WTC11 (cell line): ENCODE data around the gene COG5. TPM values are rescaled to one million over a fixed set of nuclear protein-coding genes. Genes with fewer than 3 reads are reported as not detected.

Experiments used
- ATAC-seq: fragments of 200-7000 bp; cut with Tn5 transposase; 2 replicates; pipeline ENCODE4 v1.10.0; 2021; ENCODE audit warnings: mild to moderate bottlenecking, moderate library complexity
- CTCF ChIA-PET: fragments of 300-600 bp; sonication (Branson Sonifier 250); formaldehyde crosslinking; loops from one replicate; lab custom pipeline; 2021; ENCODE audit warnings: antibody characterized with exemption; lab: Charles Lee
- POLR2A ChIA-PET: fragments of 350-600 bp; sonication (Branson Sonifier 250); formaldehyde crosslinking; loops from one replicate; lab custom pipeline; 2021; ENCODE audit warnings: antibody characterized with exemption; lab: Charles Lee
- DNase-seq: peaks from one replicate; pipeline ENCODE4 v3.0.0; 2021; ENCODE audit warnings: low spot score
- H3K27ac Mint-ChIP-seq: 2 replicates; pipeline ENCODE4 v1.8.0; 2021; ENCODE audit warnings: mixed read lengths
- H3K27me3 Mint-ChIP-seq: 2 replicates; pipeline ENCODE4 v1.8.0; 2021; ENCODE audit warnings: low read depth, mild to moderate bottlenecking, moderate library complexity, mixed read lengths
- H3K36me3 Mint-ChIP-seq: 2 replicates; pipeline ENCODE4 v1.8.0; 2021; ENCODE audit warnings: mixed read lengths
- H3K4me1 Mint-ChIP-seq: 2 replicates; pipeline ENCODE4 v1.8.0; 2022; ENCODE audit warnings: mixed read lengths
- H3K4me3 Mint-ChIP-seq: 2 replicates; pipeline ENCODE4 v1.8.0; 2021; ENCODE audit warnings: mild to moderate bottlenecking, moderate library complexity, mixed read lengths
- H3K9me3 Mint-ChIP-seq: 2 replicates; pipeline ENCODE4 v1.8.0; 2021; ENCODE audit warnings: mixed read lengths
- FOXK1 ChIP-seq: sonication (generic); formaldehyde crosslinking; IDR thresholded peaks from 2 replicates; pipeline ENCODE4 v1.8.0; 2022; ENCODE audit warnings: mild to moderate bottlenecking, moderate library complexity, missing genetic modification reagents
- HMGA2 ChIP-seq: fragments of 250-450 bp; sonication (Bioruptor Pico); IDR thresholded peaks from 2 replicates; pipeline ENCODE4 v1.4.0; 2021; ENCODE audit warnings: mild to moderate bottlenecking, moderate library complexity
- KAT7 ChIP-seq: sonication (generic); formaldehyde crosslinking; IDR thresholded peaks from 2 replicates; pipeline ENCODE4 v1.8.1; 2023; ENCODE audit warnings: missing genetic modification reagents, mild to moderate bottlenecking, borderline replicate concordance
- NFYB ChIP-seq: sonication (generic); formaldehyde crosslinking; conservative IDR thresholded peaks from 2 replicates; pipeline ENCODE4 v1.8.0; 2022; ENCODE audit warnings: low read depth, missing genetic modification reagents
- NR1H2 ChIP-seq: sonication (generic); formaldehyde crosslinking; IDR thresholded peaks from 2 replicates; pipeline ENCODE4 v1.9.0; 2021; ENCODE audit warnings: mild to moderate bottlenecking, moderate library complexity, missing genetic modification reagents
- PRRX2 ChIP-seq: fragments of 250-450 bp; sonication (Bioruptor Pico); IDR thresholded peaks from 2 replicates; pipeline ENCODE4 v1.8.0; 2021; ENCODE audit warnings: mild to moderate bottlenecking
- SMAD4 ChIP-seq: sonication (generic); formaldehyde crosslinking; IDR thresholded peaks from 2 replicates; pipeline ENCODE4 v1.8.0; 2022; ENCODE audit warnings: mild to moderate bottlenecking, missing genetic modification reagents
- TEAD1 ChIP-seq: sonication (generic); formaldehyde crosslinking; IDR thresholded peaks from 2 replicates; pipeline ENCODE4 v1.8.0; 2022; ENCODE audit warnings: mild to moderate bottlenecking, missing genetic modification reagents
- total RNA-seq: library from RNA; stranded (reverse); gene quantifications from 3 replicates; pipeline ENCODE4 v1.2.3, GENCODE V29; 2021
- TF ChIP-seq, protein P1 (sequence below): fragments of 250-450 bp; sonication (Bioruptor Pico); IDR thresholded peaks from 2 replicates; pipeline ENCODE4 v1.8.0; 2021; ENCODE audit warnings: mild to moderate bottlenecking
- TF ChIP-seq, protein P2 (sequence below): fragments of 250-450 bp; sonication (Bioruptor Pico); IDR thresholded peaks from 2 replicates; pipeline ENCODE4 v1.9.0; 2021; ENCODE audit warnings: mild to moderate bottlenecking
- TF ChIP-seq, protein P3 (sequence below): sonication (generic); formaldehyde crosslinking; IDR thresholded peaks from 2 replicates; pipeline ENCODE4 v1.8.1; 2022; ENCODE audit warnings: mild to moderate bottlenecking, moderate library complexity, missing genetic modification reagents
- TF ChIP-seq, protein P4 (sequence below): sonication (generic); formaldehyde crosslinking; IDR thresholded peaks from 2 replicates; pipeline ENCODE4 v1.8.1; 2023; ENCODE audit warnings: mild to moderate bottlenecking, missing genetic modification reagents, moderate library complexity
- TF ChIP-seq, protein P5 (sequence below): sonication (generic); formaldehyde crosslinking; conservative IDR thresholded peaks from 2 replicates; pipeline ENCODE4 v1.8.1; 2023; ENCODE audit warnings: mild to moderate bottlenecking, low read depth, missing genetic modification reagents, moderate library complexity
- TF ChIP-seq, protein P6 (sequence below): sonication (generic); formaldehyde crosslinking; IDR thresholded peaks from 2 replicates; pipeline ENCODE4 v1.8.1; 2022; ENCODE audit warnings: mild to moderate bottlenecking, missing genetic modification reagents, moderate library complexity, borderline replicate concordance
- TF ChIP-seq, protein P7 (sequence below): sonication (generic); formaldehyde crosslinking; IDR thresholded peaks from 2 replicates; pipeline ENCODE4 v1.8.0; 2022; ENCODE audit warnings: mild to moderate bottlenecking, missing genetic modification reagents

Gene COG5
- total RNA-seq, 1 experiment from 2014 or later: 23.8 TPM

DNA sequence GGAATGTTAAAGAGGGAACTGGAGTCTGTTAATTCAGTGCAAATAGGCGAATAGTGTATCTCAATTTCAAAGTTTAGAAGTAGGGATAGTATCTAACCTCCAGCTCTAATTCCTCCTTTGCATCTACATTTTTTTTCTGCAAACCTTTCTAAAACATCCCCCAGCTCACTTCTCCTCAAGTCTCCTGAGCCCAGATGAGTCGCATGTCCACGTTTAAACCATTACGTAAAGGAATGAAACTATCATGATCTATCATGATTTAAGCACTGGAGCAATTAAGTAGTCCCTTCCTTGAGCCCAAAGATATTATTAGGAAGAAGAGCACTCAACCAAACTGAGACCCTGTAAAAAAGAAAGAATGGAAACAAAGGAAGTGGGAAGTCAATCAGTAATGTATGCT is 64.0 kb downstream of the COG5 start:
- TF ChIP-seq NFYB (CRISPR knock-in tag) (no peak), NR1H2 (CRISPR knock-in tag) (no peak), TEAD1 (CRISPR knock-in tag) (no peak), HMGA2 (CRISPR knock-in tag) (no peak), KAT7 (CRISPR knock-in tag) (no peak)
- TF ChIP-seq, protein P1, sequence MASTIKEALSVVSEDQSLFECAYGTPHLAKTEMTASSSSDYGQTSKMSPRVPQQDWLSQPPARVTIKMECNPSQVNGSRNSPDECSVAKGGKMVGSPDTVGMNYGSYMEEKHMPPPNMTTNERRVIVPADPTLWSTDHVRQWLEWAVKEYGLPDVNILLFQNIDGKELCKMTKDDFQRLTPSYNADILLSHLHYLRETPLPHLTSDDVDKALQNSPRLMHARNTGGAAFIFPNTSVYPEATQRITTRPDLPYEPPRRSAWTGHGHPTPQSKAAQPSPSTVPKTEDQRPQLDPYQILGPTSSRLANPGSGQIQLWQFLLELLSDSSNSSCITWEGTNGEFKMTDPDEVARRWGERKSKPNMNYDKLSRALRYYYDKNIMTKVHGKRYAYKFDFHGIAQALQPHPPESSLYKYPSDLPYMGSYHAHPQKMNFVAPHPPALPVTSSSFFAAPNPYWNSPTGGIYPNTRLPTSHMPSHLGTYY: no peak
- TF ChIP-seq, protein P2, sequence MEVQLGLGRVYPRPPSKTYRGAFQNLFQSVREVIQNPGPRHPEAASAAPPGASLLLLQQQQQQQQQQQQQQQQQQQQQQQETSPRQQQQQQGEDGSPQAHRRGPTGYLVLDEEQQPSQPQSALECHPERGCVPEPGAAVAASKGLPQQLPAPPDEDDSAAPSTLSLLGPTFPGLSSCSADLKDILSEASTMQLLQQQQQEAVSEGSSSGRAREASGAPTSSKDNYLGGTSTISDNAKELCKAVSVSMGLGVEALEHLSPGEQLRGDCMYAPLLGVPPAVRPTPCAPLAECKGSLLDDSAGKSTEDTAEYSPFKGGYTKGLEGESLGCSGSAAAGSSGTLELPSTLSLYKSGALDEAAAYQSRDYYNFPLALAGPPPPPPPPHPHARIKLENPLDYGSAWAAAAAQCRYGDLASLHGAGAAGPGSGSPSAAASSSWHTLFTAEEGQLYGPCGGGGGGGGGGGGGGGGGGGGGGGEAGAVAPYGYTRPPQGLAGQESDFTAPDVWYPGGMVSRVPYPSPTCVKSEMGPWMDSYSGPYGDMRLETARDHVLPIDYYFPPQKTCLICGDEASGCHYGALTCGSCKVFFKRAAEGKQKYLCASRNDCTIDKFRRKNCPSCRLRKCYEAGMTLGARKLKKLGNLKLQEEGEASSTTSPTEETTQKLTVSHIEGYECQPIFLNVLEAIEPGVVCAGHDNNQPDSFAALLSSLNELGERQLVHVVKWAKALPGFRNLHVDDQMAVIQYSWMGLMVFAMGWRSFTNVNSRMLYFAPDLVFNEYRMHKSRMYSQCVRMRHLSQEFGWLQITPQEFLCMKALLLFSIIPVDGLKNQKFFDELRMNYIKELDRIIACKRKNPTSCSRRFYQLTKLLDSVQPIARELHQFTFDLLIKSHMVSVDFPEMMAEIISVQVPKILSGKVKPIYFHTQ (CRISPR knock-in tag): no peak
- TF ChIP-seq, protein P3, sequence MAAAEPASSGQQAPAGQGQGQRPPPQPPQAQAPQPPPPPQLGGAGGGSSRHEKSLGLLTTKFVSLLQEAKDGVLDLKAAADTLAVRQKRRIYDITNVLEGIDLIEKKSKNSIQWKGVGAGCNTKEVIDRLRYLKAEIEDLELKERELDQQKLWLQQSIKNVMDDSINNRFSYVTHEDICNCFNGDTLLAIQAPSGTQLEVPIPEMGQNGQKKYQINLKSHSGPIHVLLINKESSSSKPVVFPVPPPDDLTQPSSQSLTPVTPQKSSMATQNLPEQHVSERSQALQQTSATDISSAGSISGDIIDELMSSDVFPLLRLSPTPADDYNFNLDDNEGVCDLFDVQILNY: no peak
- TF ChIP-seq, protein P4, sequence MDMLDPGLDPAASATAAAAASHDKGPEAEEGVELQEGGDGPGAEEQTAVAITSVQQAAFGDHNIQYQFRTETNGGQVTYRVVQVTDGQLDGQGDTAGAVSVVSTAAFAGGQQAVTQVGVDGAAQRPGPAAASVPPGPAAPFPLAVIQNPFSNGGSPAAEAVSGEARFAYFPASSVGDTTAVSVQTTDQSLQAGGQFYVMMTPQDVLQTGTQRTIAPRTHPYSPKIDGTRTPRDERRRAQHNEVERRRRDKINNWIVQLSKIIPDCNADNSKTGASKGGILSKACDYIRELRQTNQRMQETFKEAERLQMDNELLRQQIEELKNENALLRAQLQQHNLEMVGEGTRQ (CRISPR knock-in tag): no peak
- TF ChIP-seq, protein P5, sequence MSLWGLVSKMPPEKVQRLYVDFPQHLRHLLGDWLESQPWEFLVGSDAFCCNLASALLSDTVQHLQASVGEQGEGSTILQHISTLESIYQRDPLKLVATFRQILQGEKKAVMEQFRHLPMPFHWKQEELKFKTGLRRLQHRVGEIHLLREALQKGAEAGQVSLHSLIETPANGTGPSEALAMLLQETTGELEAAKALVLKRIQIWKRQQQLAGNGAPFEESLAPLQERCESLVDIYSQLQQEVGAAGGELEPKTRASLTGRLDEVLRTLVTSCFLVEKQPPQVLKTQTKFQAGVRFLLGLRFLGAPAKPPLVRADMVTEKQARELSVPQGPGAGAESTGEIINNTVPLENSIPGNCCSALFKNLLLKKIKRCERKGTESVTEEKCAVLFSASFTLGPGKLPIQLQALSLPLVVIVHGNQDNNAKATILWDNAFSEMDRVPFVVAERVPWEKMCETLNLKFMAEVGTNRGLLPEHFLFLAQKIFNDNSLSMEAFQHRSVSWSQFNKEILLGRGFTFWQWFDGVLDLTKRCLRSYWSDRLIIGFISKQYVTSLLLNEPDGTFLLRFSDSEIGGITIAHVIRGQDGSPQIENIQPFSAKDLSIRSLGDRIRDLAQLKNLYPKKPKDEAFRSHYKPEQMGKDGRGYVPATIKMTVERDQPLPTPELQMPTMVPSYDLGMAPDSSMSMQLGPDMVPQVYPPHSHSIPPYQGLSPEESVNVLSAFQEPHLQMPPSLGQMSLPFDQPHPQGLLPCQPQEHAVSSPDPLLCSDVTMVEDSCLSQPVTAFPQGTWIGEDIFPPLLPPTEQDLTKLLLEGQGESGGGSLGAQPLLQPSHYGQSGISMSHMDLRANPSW (CRISPR knock-in tag): no peak
- TF ChIP-seq, protein P6, sequence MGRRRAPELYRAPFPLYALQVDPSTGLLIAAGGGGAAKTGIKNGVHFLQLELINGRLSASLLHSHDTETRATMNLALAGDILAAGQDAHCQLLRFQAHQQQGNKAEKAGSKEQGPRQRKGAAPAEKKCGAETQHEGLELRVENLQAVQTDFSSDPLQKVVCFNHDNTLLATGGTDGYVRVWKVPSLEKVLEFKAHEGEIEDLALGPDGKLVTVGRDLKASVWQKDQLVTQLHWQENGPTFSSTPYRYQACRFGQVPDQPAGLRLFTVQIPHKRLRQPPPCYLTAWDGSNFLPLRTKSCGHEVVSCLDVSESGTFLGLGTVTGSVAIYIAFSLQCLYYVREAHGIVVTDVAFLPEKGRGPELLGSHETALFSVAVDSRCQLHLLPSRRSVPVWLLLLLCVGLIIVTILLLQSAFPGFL (CRISPR knock-in tag): no peak
- POLR2A ChIA-PET: interaction anchor here (0.6 kb wide), 1 partner anchor 506 kb away, joined by 4 read pairs; no protein-coding TSS in a partner anchor

DNA sequence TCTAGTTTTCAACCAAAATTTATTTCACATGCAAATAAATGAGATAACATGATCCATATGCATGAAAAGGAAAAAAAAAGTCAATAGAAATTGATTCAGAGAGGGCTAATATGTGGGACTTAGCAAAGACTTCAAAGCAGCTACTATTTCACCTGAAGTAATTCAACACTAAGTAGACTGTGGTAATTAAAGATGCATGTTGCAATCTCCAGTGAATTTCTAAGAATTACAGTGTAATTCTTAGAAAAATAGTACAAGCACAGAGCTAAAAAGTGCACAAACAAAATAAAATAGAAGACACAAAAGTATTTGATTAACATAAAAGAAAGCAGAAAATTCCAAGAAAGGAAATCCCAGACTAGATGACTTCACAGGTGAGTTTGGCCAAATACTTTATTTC is 68.2 kb downstream of the COG5 start:
- Mint-ChIP-seq H3K27me3 (no peaks in the 10 kb centered on the region), H3K27ac (no peak overlapping the region), H3K4me1 (peaks cover 8% of the 10 kb centered on the region), H3K4me3 (no peak overlapping the region), H3K36me3 (peaks cover 7% of the 10 kb centered on the region; the same call in 1 of the 2 replicates), H3K9me3 (peaks cover 20% of the 10 kb centered on the region)
- DNase-seq (no peak), ATAC-seq (no peak)
- TF ChIP-seq, protein P7, sequence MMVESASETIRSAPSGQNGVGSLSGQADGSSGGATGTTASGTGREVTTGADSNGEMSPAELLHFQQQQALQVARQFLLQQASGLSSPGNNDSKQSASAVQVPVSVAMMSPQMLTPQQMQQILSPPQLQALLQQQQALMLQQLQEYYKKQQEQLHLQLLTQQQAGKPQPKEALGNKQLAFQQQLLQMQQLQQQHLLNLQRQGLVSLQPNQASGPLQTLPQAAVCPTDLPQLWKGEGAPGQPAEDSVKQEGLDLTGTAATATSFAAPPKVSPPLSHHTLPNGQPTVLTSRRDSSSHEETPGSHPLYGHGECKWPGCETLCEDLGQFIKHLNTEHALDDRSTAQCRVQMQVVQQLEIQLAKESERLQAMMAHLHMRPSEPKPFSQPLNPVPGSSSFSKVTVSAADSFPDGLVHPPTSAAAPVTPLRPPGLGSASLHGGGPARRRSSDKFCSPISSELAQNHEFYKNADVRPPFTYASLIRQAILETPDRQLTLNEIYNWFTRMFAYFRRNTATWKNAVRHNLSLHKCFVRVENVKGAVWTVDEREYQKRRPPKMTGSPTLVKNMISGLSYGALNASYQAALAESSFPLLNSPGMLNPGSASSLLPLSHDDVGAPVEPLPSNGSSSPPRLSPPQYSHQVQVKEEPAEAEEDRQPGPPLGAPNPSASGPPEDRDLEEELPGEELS (CRISPR knock-in tag): no peak
- TF ChIP-seq SMAD4 (CRISPR knock-in tag) (no peak), FOXK1 (CRISPR knock-in tag) (no peak), PRRX2 (no peak)
- ChIA-PET CTCF (no interaction called here), POLR2A (no interaction called here)

More for the DNA sequence above, 64.0 kb downstream of the COG5 start:
- DNase-seq: no peak
- Mint-ChIP-seq H3K27me3 (no peaks in the 10 kb centered on the region), H3K4me3 (no peak overlapping the region), H3K4me1 (peaks cover 6% of the 10 kb centered on the region), H3K9me3 (peaks cover 19% of the 10 kb centered on the region), H3K36me3 (peaks cover 7% of the 10 kb centered on the region; the same call in 1 of the 2 replicates), H3K27ac (no peak overlapping the region)
- no peak for ATAC-seq
- CTCF ChIA-PET: no interaction called here
